HG03575 (cell line): ENCODE measurements around the gene ALDH1L2.

Experiments
- ATAC-seq: cut with Tn5 transposase; IDR thresholded peaks from one replicate; pipeline ENCODE4 v1.9.1; 2021; ENCODE audit not compliant: unreplicated experiment, insufficient number of reproducible peaks, low FRiP score; ENCODE audit errors: extremely low read depth

The ALDH1L2 gene

GRCh38 chr12:105089817-105090216 is 5.6 kb upstream of the ALDH1L2 start:
- no peak for ATAC-seq

DNA sequence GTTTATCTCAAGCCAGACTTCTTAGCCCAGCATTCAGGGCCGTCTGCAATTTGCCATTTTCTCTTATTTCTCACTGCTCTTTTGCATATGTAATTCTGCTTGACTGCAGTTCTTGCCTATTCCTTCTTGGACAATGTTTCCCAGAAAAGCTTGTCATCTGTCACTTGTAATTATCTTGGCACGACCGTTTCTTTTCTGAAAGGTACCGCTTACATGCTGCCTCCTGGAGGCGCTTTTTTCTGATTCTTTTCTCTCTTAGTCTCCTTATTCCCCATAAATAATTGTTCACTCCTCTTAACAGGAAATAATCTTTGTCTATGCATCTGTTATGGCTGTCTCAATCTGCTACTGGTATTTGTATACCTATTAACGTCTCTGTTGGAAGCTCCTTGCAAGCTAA is 1.2 kb upstream of the ALDH1L2 start:
- ATAC-seq, result no peak

DNA sequence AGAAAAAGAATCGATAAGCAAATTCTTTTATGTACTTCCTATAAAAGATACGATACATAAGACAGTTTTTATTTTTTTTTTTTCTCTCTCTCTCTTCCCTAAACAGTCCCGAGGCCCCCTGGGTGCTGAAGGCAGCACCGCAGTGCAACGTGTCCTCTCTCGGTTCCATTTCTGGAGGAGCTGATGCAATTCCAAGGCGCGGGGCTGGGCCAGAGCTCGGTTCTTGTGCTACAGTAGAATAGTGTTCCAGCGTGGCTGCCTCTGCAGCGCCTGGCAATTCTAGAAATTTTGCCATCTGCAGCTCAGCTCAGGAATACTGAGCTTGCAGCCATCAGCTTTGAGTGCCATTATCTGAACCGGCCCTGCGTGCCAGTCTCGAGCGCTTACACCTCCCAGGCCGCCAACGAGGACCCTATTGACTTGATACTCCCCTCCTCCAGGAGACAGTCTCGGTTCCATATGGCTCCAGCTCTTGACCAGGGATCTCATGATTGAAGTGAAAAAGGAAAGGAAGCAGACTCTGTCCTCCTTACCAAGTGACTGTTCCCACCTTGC is 630 bp downstream of the ALDH1L2 start:
- no peak for ATAC-seq

- ATAC-seq, result no peak
These were observed 1.2 kb downstream of the ALDH1L2 start for GRCh38 chr12:105083031-105083430.

GRCh38 chr12:105078712-105079570 is 5.3 kb downstream of the ALDH1L2 start:
- no peak for ATAC-seq

DNA sequence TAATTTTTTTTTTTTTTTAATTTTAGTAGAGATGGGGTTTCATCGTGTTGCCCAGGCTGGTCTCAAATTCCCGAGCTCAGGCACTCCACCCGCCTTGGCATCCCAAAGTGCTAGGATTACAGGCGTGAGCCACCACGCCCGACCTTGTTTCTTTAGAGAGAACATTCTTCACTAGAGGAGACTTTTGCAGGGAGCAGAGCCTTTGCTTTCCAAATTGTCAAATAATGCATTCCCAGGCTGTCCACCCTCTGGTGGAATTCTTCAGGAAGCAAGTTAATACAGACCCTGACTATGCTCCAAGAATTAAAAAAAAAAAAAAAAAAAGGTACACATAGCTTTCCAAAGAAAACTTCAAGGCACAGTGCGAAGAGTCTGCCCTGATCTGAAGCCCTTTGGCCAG is 6.8 kb downstream of the ALDH1L2 start:
- no peak for ATAC-seq

DNA sequence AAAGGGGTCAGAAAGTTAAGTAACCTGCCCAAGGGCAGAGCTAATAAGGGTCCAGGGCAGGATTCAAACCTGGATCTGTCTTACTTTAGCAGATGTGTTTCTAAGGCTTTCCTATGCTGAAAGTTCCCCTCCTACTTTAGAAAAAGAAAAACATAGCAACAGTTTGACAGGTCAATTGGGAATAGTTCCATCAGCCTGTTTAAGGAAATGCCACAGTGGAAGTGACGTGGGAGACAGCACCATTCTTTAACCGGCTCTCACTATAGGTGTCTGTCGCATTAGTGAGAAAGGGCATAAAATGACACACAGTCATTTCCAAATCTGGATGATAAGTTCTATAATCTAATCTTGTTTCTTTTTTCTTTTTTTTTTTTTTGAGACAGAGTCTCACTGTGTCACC is 7.3 kb downstream of the ALDH1L2 start:
- ATAC-seq, result no peak

DNA sequence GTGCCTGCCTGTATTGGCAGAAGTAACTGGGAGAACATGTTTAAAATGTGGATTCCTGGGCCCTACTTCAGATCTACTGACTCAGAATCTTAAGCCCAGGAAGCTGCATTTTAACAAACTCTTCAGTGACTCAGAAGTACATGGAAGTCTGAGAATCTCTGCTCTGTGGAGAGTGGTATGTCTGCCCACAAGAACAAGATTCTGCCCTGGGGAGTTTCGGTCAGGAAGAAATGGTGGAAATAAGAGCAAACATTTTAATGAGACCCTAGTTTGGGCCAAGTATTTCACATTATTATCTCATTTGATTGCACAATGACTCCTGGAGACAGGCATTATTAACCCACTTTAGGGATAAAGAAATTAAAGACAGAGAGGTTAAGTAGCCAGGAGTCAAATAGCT is 8.2 kb downstream of the ALDH1L2 start:
- no peak for ATAC-seq

DNA sequence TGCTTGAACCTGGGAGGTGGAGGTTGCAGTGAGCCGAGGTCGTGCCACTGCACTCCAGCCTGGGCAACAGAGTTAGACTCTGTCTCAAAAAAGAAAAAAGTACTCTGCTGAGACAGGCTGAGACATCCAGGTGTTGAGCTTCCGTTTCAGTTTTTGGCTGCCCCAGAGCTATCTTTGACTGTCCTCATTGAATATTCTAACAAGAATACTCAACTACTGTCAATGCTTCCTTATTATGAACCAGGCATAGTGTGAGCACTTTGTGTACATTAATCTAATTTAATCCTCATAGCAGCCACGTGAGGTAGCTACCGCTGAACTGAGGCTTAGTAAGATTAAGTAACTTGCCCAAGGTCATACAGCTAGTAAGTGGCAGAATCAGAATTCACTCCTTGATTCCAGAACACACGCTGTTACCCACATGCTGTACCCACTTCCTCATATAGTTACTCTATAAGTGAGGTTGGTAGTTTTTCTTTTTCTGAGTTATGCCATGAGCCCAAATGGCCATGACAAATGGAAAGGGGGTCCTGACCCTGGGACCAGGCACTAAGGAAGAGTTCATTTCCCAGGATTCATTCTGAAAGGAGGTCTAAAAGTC is 11.3 kb downstream of the ALDH1L2 start:
- no peak for ATAC-seq

DNA sequence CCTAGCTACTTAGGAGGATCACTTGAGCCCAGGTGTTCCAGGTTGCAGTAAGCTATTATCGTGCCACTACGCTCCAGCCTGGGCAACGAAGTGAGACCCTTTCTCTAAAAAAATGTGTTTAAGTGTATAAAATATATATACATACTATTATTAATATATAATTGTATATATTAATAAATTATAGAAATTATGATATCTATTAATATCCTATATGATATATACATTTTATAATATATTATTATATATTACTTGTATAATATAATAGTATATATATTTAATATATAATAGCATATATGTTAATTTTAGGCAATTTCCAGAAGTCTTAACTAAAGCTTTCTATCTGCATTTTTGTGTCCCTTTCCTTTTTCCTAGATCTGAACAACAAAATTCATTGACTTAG is 12.3 kb downstream of the ALDH1L2 start:
- ATAC-seq, result no peak

DNA sequence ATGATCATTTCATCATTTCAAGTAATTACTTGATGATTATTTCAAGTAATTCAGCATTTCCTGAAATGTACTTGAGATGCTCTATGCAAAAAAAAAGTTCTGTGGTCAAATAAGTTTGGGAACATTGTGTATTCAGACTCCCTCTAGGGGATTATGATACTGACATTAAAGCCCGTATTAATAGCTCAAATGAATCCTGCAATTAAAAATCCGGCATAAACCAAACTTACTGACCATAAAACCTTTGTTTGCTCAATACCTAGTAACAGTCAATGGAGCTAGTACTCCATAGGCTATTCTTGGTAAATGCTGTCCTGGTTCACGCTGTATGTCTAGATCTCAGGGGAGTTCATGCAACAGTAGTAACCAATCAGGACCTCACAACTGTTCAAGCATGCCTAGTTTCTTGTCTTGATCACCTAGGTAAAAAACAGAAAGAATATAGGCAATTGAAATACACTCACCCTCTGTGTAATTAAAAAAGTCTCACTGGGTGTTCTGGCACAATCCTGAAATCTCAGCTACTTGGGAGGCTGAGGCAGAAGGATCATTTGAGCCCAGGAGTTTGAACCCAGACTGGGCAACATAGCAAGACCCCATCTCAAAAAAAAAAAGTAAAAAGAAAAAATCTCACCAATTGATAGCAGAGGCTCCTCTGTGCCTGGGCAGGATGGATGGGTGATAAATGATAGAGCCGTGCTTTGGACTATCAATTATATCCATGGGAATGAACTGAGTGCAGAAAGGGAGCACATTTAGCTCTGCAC is 14.1 kb downstream of the ALDH1L2 start:
- no peak for ATAC-seq

DNA sequence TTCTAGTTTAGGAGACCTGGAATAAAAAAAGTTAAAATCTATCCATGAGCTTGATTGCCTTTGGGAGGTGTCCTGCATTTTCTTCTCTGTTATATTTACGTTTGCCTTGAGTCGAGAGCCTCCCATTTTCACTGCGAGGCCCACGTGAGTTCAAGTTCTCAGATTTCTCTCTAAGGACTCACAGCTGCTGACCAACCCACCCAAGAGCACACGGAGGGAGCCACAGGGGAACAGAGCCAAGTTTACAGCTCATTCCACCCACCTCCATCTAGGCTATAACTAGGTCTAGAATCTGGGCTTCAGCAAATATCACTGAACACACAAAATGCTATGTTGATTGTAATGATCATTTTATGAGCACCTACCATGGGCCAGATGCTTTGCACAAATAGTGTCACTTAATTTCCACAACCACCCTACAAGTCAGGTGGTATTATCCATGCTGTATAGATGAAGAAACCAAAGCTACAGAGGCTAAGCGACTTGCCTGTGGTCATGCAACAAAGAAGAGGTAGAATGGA is 16.7 kb downstream of the ALDH1L2 start:
- ATAC-seq, result no peak

- no peak for ATAC-seq
These were observed 19.6 kb downstream of the ALDH1L2 start for GRCh38 chr12:105064564-105065178.

DNA sequence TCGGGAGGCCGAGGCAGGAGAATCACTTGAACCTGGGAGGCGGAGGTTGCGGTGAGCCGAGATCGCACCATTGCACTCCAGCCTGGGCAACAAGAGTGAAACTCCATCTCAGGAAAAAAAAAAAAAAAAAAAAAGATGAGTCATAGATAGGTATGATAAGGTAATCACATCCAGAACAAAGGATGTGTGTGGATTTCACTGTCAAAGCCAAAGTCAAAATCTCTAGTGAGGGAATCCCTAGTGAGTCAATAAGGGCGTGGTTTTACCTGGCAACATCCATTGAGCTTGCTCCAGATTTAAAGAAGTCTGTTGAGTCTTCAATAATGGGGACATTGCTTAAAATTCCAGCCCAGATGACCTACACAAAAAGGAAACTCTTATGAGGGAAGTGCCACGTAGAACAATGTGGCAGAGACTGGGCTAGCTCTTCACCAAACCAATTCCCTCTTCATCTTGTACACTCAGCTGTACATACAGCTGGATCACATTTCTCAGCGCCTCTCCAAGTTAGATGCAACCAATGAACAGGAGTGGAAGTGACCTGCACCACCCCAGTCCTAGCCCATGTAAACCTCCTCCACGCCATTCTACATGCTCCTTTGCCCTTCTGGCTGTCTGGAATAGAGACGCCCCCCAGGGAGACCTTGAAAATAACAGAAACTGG is 23.4 kb downstream of the ALDH1L2 start:
- ATAC-seq, result no peak

DNA sequence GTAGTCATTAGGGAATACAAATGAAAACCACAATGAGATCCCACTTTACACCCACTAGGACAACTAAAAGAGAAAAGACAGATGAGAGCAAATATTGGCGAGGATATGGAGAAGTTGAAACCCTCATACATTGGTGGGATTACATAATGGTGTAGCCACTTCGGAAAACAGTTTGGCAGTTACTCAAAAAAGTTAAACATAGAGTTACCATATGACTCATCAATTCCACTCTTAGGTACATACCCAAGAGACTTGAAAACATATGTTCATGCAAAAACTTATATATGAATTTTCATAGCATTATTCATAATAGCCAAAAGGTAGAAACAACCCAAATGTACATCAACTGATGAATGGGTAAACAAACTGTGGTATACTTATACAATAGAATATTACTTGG is 27.1 kb downstream of the ALDH1L2 start:
- no peak for ATAC-seq

GRCh38 chr12:105053116-105053572 is 31.1 kb downstream of the ALDH1L2 start:
- ATAC-seq, result no peak

GRCh38 chr12:105051981-105052380 is 32.3 kb downstream of the ALDH1L2 start:
- ATAC-seq, result no peak

DNA sequence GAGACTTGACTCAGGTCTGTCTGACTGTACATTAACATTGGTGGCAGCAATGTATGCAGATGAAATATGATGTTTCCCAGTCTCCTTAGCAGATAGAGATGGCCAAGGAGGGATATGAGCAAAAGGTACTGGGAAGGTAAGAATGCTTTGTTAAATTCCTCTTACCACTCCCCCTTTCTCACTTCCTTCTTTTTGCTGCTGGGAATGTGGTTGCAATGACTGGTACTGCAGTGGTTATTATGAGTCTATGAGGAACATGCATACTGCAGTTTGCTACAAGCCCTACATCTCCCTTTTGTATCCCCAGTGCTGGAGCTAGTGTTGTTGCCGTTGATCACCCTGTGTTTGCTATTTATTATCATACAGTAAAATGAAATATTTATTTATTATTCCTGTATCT is 35.9 kb downstream of the ALDH1L2 start:
- ATAC-seq, result no peak
